ENCODE data around the gene CDK13. TPM values are rescaled to one million over a fixed set of nuclear protein-coding genes. Genes with fewer than 3 reads are reported as not detected.

Gene CDK13
- total and polyA plus RNA-seq, 2 donors (not counting 3 experiments of a cell fraction or from before 2014, with no cell fraction given): 24.5 to 56.7 TPM

DNA sequence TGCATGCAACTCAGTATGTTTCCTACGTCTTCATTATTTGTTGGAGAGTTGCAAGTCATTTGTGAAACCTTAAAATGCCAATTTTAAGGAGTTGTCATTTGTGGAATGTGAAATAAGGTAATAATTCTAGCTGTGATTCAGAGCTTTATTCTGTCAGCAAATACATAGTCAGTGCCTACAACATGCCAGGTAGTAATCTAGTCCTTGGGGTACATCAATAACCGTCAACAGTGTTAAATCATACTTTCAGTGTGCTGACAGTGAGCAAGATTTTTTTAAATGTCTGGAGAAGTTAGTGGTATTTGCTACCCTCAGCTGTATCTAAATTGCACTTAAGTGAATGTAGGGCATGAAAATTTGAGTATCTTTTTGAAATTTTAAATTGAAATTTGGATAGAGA, 147.7 kb downstream of the CDK13 start:
- TF ChIP-seq, protein P1, sequence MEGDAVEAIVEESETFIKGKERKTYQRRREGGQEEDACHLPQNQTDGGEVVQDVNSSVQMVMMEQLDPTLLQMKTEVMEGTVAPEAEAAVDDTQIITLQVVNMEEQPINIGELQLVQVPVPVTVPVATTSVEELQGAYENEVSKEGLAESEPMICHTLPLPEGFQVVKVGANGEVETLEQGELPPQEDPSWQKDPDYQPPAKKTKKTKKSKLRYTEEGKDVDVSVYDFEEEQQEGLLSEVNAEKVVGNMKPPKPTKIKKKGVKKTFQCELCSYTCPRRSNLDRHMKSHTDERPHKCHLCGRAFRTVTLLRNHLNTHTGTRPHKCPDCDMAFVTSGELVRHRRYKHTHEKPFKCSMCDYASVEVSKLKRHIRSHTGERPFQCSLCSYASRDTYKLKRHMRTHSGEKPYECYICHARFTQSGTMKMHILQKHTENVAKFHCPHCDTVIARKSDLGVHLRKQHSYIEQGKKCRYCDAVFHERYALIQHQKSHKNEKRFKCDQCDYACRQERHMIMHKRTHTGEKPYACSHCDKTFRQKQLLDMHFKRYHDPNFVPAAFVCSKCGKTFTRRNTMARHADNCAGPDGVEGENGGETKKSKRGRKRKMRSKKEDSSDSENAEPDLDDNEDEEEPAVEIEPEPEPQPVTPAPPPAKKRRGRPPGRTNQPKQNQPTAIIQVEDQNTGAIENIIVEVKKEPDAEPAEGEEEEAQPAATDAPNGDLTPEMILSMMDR (IDR thresholded peaks at IDR 0.05; ENCODE audit: extremely low read depth in 1 of 2, insufficient read depth in 1 of 2, low read depth in 1 of 2, low read length in 2 of 2): no peak
- TF ChIP-seq EZH2 (IDR thresholded peaks at IDR 0.05; ENCODE audit: borderline replicate concordance, low read depth, low read length, severe bottlenecking) (no peak), GATA2 (IDR thresholded peaks at IDR 0.05; ENCODE audit: insufficient read depth, insufficient read length, low read depth, low read length) (no peak), FOS (IDR thresholded peaks at IDR 0.05; ENCODE audit: borderline replicate concordance, insufficient read depth, low read length) (no peak), JUN (IDR thresholded peaks at IDR 0.05; ENCODE audit: borderline replicate concordance, insufficient read depth, insufficient read length, low read depth) (no peak), POLR2AphosphoS5 (IDR thresholded peaks at IDR 0.05; ENCODE audit: insufficient read depth, low read depth, low read length) (no peak), POLR2A (IDR thresholded peaks at IDR 0.05; ENCODE audit: low read depth, low read length) (no peak), MYC (IDR thresholded peaks at IDR 0.05; ENCODE audit: low read depth, low read length) (no peak)
- TF ChIP-seq, protein P2, sequence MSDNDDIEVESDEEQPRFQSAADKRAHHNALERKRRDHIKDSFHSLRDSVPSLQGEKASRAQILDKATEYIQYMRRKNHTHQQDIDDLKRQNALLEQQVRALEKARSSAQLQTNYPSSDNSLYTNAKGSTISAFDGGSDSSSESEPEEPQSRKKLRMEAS (IDR thresholded peaks at IDR 0.05; ENCODE audit: insufficient read depth, insufficient read length): no peak
- H3K9me3 ChIP-seq (replicated peaks; ENCODE audit: control insufficient read depth, insufficient read depth, low read length): no peaks in the 10 kb centered on the region
- intact Hi-C loops (cut with micrococcal nuclease): no loop called here
- H3K79me2 ChIP-seq (ENCODE audit: control insufficient read depth, insufficient read depth, low read length): no peaks in the 10 kb centered on the region
- ChIA-PET CTCF (interaction anchor here (0.6 to 1.6 kb wide), 5 partner anchors 11 to 202 kb away, joined by 3 to 7 read pairs (median 3); no protein-coding TSS in a partner anchor), POLR2A (interaction anchor here (0.7 kb wide), 1 partner anchor 141 kb away, joined by 3 read pairs; no protein-coding TSS in a partner anchor)
- H3K4me2 ChIP-seq (ENCODE audit: insufficient read depth, low read length): no peak overlapping the region
- no peaks in the 10 kb centered on the region for H3K9me1 ChIP-seq (replicated peaks; ENCODE audit: control insufficient read depth, extremely low read depth, insufficient read depth, low read length)
- DNase-seq (ENCODE audit: low read depth, low spot score) (no peak), FAIRE-seq (no peak)
- H3K36me3 ChIP-seq (ENCODE audit: control insufficient read depth in 2 of 2, extremely low read depth in 1 of 2, insufficient read depth in 2 of 2, low read length in 2 of 2): peaks cover 10 to 13% of the 10 kb centered on the region in 2 experiments
- dilution Hi-C loops (cut with MboI; ENCODE audit: extremely low pct_ligation_motif_present, low sequenced_read_pairs): no loop called here
- H3K4me3 ChIP-seq (replicated peaks in 1 of 3; ENCODE audit: insufficient read depth in 1 of 3, low read depth in 1 of 3, low read length in 3 of 3): no peak overlapping the region
- no peaks in the 10 kb centered on the region for H4K20me1 ChIP-seq (replicated peaks; ENCODE audit: control insufficient read depth, extremely low read depth, insufficient read depth, low read length)
- H3K27ac ChIP-seq (ENCODE audit: insufficient read depth, low read depth, low read length): no peak overlapping the region
- no peak overlapping the region for H2AFZ ChIP-seq (ENCODE audit: low read depth, low read length)
- H3K4me1 ChIP-seq (ENCODE audit: control insufficient read depth, extremely low read depth, insufficient read depth, low read length): no peaks in the 10 kb centered on the region
- H3K27me3 ChIP-seq (ENCODE audit: control insufficient read depth in 2 of 2, insufficient read depth in 2 of 2, low read length in 2 of 2): no peaks in the 10 kb centered on the region
- no peak overlapping the region for H3K9ac ChIP-seq (replicated peaks; ENCODE audit: extremely low read depth, insufficient read depth, low read length)
- no TSS peak for BruUV-seq (replicated peaks)
